ENCODE results near the gene STK31.

- TF ChIP-seq EP300 (IDR thresholded peaks at IDR 0.05; ENCODE audit: borderline replicate concordance), result no peak
- no peak for TF ChIP-seq MAX (IDR thresholded peaks at IDR 0.05)
- no peak for TF ChIP-seq CEBPB (IDR thresholded peaks at IDR 0.05)
- TF ChIP-seq FOXM1 (IDR thresholded peaks at IDR 0.05; ENCODE audit: borderline replicate concordance, low read depth), result no peak
- TF ChIP-seq CREB1 (IDR thresholded peaks at IDR 0.05; ENCODE audit: low read depth), result no peak
- TF ChIP-seq TAF1 (IDR thresholded peaks at IDR 0.05; ENCODE audit: low read depth), result no peak
- TF ChIP-seq REST (IDR thresholded peaks at IDR 0.05; ENCODE audit: low read depth), result no peak
- no peak for TF ChIP-seq EGR1 (IDR thresholded peaks at IDR 0.05)
- TF ChIP-seq RAD21 (IDR thresholded peaks at IDR 0.05; ENCODE audit: low read depth), result no peak
- TF ChIP-seq YY1 (IDR thresholded peaks at IDR 0.05; ENCODE audit: low read depth), result no peak
- no peak for TF ChIP-seq TEAD4 (IDR thresholded peaks at IDR 0.05)
- TF ChIP-seq TCF12 (IDR thresholded peaks at IDR 0.05; ENCODE audit: low read depth), result no peak
- TF ChIP-seq, protein P1, sequence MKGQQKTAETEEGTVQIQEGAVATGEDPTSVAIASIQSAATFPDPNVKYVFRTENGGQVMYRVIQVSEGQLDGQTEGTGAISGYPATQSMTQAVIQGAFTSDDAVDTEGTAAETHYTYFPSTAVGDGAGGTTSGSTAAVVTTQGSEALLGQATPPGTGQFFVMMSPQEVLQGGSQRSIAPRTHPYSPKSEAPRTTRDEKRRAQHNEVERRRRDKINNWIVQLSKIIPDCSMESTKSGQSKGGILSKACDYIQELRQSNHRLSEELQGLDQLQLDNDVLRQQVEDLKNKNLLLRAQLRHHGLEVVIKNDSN (IDR thresholded peaks at IDR 0.05), result no peak
Observed at GRCh38 chr7:23742051-23742450, 32.0 kb downstream of the STK31 start.

Data from Ishikawa (cell line).